ENCODE results near the gene ESYT2. TPM values are rescaled to one million over a fixed set of nuclear protein-coding genes. Genes with fewer than 3 reads are reported as not detected.
A peak's percentile ranks its signal among the peaks of the same experiment; 100 is the strongest.

The ESYT2 gene
- total and polyA plus RNA-seq, 9 of the 15 experiments (the other 6 are each of a cell fraction or from before 2014, with no cell fraction given), result 5.8 to 86.9 (median 64.7) TPM

- TF ChIP-seq HBP1 (CRISPR knock-in tag; IDR thresholded peaks at IDR 0.05) (peak; percentile 94), NCOA6 (IDR thresholded peaks at IDR 0.05) (peak; percentile 80), GATAD2B (IDR thresholded peaks at IDR 0.05; ENCODE audit: borderline replicate concordance) (peak; percentile 96), EHMT2 (IDR thresholded peaks at IDR 0.05) (no peak), KDM1A (IDR thresholded peaks at IDR 0.05) (peak; percentile 23 to 43; a peak in 2 of 4 replicates), JUN (IDR thresholded peaks at IDR 0.05; ENCODE audit: borderline replicate concordance, low read depth, low read length) (peak; percentile 96), JUN (CRISPR knock-in tag; IDR thresholded peaks at IDR 0.05; ENCODE audit: borderline replicate concordance) (peak; percentile 87), ZNF277 (CRISPR knock-in tag; IDR thresholded peaks at IDR 0.05; ENCODE audit: borderline replicate concordance) (no peak), CREM (IDR thresholded peaks at IDR 0.05; ENCODE audit: low read depth) (peak; percentile 98), ESRRA (IDR thresholded peaks at IDR 0.05; ENCODE audit: borderline replicate concordance, low read depth) (peak; percentile 98), ZNF780A (CRISPR knock-in tag; IDR thresholded peaks at IDR 0.05) (no peak), MTA2 (IDR thresholded peaks at IDR 0.05; ENCODE audit: low read depth) (peak; percentile 42), SMAD3 (CRISPR knock-in tag; conservative IDR thresholded peaks at IDR 0.05) (peak; percentile 89), SMC3 (conservative IDR thresholded peaks at IDR 0.05; ENCODE audit: insufficient read depth, low read depth, low read length) (peak; percentile 21; the same call in 1 of the 2 replicates), NFXL1 (CRISPR knock-in tag; IDR thresholded peaks at IDR 0.05) (peak; percentile 65; the same call in 1 of the 2 replicates), ILK (tag; IDR thresholded peaks at IDR 0.05; ENCODE audit: borderline replicate concordance, low read depth) (no peak), HDGF (IDR thresholded peaks at IDR 0.05) (no peak), PPARD (CRISPR knock-in tag; IDR thresholded peaks at IDR 0.05) (no peak), RBM14 (IDR thresholded peaks at IDR 0.05; ENCODE audit: borderline replicate concordance, insufficient read depth, low read depth, low read length) (peak; percentile 96; the same call in 1 of the 2 replicates), TAF7 (tag; IDR thresholded peaks at IDR 0.05) (peak; percentile 24; the same call in 1 of the 2 replicates), NFE2L1 (tag; IDR thresholded peaks at IDR 0.05; ENCODE audit: borderline replicate concordance, low read depth) (no peak), BRF1 (IDR thresholded peaks at IDR 0.05; ENCODE audit: borderline replicate concordance, extremely low read depth, insufficient read length) (no peak), MTA3 (IDR thresholded peaks at IDR 0.05; ENCODE audit: borderline replicate concordance) (peak; percentile 99), FOSL1 (tag; conservative IDR thresholded peaks at IDR 0.05) (peak; percentile 82), ZFP36 (IDR thresholded peaks at IDR 0.05; ENCODE audit: low read depth, low read length, partially characterized antibody) (peak; percentile 4), ZKSCAN8 (CRISPR knock-in tag; IDR thresholded peaks at IDR 0.05) (no peak; the same call in none of the 2 replicates), MAX (CRISPR knock-in tag; IDR thresholded peaks at IDR 0.05) (peak; percentile 87)
Observed at GRCh38 chr7:158829342-158830210, at the start of gene ESYT2 (continued).

All from K562 (cell line).